ENCODE measurements around the gene ADAM12.
"Not testable (repeated sequence)": the region's sequence is repeated elsewhere in the genome, so short reads cannot be mapped to it uniquely, and the experiment has no call there.

Gene ADAM12

DNA sequence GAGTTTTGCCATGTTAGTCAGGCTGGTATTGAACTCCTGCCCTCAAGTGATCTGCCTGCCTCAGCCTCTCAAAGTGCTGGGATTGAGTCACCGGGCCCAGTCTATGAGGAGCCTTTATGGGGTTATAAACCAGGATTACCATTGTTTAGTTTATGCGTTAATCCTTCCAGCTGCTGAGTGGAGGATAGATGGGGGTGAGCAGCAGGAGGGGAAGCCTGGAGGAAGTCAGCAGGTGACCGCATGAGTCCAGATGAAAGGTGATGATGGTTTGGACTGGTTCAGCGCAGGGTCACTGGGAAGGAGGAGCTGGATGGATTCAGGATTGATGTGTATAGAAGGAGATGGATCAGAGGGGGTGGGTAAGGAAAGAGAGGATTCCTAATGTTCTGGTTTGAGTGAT lies 197.1 kb downstream of the ADAM12 start:
- no peak for DNase-seq (ENCODE audit: extremely low read depth in 1 of 2, low read depth in 1 of 2)

DNA sequence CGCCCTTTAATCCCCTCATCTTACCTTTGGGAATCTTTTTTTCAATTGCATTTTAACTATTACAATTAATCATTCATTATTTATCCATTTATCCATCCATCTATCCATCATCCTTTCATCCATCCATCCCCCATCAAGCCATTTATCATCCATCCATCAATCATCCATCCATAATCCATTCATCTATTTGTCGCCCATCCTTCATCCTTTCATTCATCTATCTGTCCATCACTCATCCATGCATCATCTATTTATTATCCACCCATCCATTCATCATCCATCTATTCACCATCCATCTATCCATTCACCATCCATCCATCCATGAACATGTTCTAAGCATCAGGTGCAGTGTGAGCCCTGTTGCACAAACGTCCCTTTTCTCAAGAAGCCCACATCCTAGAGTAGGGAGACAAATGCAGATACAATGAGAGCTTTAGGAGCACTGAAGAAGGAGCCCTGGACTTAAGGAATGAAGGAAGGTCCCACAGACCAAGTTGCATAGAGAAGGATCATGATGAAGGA lies 199.5 kb downstream of the ADAM12 start:
- DNase-seq (ENCODE audit: extremely low read depth in 1 of 2, low read depth in 1 of 2), result no peak

DNA sequence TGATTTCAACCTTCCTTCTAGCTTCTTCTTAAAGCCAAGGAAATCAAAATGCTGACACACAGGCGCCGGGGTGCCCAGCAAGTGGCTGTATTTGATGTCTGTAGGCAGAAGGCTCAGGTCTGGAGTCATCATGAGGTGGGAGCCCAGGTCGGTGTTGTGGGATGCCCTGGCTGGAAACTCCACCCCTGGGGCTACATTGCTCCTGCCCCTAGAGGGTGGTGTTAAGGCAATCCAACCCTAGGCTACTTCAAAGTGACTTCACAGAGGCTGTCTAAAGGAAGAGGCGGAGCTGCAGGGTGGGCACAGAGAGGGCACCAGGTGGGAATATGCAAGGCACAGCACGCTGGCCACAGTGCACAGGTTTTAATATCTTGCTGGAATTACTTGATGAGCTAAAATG lies 200.9 kb downstream of the ADAM12 start:
- DNase-seq (ENCODE audit: extremely low read depth in 1 of 2, low read depth in 1 of 2), result no peak

DNA sequence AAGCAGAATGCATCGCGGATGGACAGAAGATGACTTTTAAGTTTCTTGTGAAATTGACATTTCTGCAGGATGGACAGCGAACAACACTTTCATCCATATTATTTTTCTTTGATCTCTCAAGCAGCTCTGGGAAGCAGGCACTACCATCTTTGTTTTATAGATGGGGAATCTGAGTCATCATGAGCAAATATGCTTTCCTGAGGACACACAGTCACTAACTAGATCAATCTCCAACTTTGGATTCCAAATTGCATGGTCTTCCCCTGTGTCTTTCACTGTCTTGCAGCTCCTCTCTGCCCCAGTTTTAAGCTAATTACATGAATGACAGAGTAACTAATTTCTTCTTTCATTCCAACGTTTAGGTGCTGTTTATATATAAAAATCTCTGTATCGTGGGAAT lies 201.5 kb downstream of the ADAM12 start:
- no peak for DNase-seq (ENCODE audit: extremely low read depth in 1 of 2, low read depth in 1 of 2)

DNA sequence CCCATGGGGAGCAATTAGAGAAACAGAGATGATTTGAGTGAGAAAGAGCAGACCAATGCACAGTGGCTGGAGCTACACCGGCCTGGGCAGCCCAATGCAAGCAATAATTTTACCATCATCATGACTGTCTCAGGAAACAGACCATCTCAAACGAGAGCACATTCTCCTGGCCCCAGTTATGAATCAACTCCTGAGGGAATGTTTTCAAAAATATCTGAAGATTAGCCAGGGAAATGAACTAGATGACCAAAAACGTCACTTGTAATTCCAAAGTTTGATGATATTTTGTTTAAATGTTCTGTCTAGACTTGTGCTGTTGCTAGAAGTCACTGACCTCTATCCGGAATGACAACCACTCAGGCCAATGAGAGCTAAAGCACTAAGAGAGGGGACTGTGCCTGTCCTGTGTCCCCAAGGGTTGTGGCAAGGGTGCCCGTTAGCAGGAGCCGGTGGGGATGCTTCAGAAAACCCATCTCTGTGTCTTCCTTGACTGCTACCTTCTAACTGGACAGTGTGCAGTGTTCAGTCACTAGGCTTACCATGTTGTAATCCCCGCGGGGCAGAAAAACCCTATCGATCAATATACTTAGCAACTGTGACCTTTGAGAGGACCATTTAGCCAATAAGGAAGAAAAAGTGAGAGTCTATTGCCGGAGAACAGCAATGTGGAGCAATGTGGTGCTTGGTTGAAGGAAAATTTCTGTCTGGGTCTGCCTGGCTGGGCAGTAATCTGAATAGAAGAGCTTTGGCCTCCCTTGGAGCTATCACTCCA lies 202.4 kb downstream of the ADAM12 start:
- no peak for DNase-seq (ENCODE audit: extremely low read depth in 1 of 2, low read depth in 1 of 2)

DNA sequence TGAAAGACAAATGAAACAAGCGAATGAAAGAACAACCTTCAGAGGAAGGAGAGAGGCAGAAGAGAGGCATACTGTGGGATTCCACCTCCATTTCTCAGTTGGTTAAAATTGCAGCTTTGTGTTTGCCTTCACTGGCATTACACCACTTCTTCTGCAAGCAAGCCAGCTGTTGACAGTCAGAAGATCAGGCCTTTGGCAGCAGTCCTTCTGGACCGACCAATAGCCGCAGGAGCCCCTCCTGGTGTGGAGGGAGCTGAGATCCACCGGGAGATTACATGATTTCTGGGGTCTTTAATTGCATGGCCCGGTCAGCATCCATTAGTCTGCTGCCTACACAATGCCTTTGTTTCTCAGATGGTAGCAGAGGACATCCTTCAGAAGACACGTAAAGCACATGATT lies 206.7 kb downstream of the ADAM12 start:
- DNase-seq (ENCODE audit: extremely low read depth in 1 of 2, low read depth in 1 of 2), result no peak

DNA sequence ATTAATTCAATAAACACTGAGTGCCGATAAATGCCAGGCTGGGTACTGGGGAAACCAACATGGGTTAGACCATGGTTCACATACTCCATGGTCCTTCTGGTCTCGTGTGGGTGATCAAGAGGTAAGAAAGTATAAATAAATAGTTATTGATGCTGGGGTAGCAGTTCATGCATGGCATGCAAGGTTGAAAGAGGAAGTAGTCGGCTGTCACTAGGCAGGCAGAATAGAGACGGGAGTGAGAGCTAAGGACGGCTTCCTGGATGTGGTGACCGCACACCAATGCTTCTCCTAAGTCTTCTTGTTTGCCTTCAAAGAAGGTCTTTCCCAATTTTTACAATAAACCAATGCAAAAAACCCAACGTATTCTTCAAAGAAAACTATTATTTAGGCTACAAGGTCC lies 208.6 kb downstream of the ADAM12 start:
- DNase-seq (ENCODE audit: extremely low read depth in 1 of 2, low read depth in 1 of 2), result no peak

DNA sequence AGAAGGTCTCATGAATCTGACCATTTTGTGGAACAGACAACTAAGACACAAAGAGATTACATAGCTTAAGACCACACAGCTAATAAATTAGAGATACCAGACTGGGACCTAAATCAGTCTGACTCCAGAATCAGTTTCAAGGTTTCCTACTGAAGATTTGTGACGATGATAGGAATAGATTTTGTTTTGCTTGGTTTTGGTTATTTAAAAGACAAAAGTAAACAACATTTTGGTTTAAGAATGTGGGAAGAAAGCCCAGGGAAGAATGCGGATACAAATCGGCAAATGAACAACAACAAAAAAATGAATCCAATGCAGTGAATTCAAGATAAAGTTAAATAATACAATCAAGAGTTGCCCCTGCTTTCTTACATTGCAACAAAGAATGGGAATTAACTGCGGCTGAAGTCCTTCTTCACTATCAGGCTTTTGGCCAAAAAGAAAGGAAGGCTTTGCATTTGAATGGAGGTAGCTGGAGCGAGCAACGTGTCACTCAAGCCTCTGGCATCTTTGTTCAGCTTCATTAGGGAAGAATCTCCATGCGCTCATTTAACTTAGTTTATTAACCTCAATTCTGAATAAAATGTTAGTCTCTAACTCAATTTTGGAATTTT lies 210.8 kb downstream of the ADAM12 start:
- no peak for DNase-seq (ENCODE audit: extremely low read depth in 1 of 2, low read depth in 1 of 2)

DNA sequence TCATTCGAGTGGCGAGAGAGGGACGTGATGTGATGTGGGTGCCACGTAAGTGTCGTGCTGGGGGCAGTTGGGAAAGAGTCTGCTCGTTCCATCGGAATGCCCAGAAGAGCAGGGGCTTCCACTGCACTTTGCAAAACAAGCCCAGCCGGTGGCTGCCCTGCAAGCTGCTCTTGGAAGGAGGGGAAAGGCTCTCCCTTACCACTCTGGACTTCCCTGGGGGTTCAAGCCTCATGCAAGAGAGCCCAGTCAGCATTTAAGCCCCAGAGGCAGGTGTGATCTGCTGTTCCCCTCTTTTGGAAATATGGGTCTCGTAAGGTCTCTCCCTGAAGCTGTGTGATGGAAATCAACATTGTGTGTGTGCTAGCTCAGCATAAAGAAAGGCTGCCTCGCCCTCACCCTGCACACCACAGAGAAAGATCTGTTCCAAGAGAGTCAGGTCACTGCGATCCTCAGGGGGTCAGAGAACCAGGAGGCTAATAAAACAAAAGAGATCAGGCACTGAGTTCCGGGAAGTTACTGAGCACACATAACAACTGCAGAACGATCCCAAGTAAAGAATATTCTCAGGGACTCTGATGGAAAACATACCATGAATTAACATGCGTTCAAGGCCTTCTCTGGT lies 212.5 kb downstream of the ADAM12 start:
- DNase-seq (ENCODE audit: extremely low read depth in 1 of 2, low read depth in 1 of 2), result no peak

DNA sequence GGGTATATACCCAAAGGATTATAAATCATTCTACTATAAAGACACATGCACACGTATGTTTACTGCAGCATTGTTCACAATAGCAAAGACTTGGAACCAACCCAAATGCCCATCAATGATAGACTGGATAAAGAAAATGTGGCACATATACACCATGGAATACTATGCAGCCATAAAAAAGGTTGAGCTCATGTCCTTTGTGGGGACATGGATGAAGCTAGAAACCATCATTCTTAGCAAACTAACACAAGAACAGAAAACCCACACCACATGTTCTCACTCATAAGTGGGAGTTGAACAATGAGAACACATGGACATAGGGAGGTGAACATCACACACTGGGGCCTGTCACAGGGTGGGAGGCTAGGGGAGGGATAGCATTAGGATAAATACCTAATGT lies 215.5 kb downstream of the ADAM12 start:
- not testable (repeated sequence) for DNase-seq (ENCODE audit: extremely low read depth in 1 of 2, low read depth in 1 of 2)

DNA sequence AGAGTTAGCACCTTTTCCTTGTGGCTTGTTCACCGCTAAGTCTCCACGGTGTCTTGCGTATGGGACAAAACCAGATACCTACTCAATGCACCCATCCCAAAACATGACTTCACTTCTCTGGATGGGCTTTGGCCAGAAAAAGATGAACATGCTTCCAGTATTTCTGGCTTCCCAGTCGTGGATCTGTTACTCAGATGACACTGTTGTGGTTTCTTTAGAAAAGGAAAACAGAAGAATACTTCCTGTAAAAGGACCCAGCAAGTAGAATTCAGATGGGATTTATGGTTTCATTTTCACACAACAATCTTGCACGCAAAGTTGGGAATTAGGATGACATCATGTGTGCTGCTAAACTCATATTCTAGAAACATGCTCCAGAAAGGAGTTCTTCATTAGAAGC lies 216.7 kb downstream of the ADAM12 start:
- no peak for DNase-seq (ENCODE audit: extremely low read depth in 1 of 2, low read depth in 1 of 2)

DNA sequence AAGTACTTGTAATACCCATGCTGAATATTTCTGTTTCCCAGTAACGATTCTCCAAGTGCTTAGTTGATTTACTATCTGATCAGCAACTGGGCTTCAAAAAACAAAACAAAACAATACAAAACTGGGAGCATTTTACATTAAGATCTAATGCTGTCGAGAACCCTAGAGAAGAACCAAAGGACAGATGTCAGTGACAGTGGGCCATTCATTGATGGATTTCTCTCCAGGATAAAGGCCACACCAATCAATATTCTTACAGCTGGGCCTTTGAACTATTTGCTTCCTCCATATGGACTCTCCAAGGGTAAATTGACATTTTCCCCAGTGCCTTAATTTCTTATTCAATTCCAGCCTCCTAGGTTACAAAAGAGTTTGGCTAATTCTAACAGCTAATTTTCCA lies 217.5 kb downstream of the ADAM12 start:
- DNase-seq (ENCODE audit: extremely low read depth in 1 of 2, low read depth in 1 of 2), result no peak

DNA sequence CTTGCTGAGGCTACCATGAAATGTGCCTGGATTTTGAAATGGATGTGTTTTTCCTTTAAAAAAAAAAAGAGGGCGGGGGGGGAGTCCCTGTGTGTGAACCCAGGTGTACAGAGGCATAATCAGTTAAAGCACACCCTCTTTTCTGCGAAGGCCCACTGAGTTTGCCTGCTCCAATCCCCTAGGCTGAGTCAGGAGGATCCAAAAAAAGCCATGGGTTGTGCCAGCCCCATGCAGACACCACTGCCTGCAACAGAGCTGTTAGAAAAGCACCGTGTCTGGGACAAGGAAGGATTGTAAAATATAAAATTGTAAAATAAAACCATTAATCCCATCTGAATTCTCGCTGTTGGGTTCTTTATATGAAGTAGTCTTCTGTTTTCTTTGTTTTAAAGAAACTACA lies 217.9 kb downstream of the ADAM12 start:
- no peak for DNase-seq (ENCODE audit: extremely low read depth in 1 of 2, low read depth in 1 of 2)

DNA sequence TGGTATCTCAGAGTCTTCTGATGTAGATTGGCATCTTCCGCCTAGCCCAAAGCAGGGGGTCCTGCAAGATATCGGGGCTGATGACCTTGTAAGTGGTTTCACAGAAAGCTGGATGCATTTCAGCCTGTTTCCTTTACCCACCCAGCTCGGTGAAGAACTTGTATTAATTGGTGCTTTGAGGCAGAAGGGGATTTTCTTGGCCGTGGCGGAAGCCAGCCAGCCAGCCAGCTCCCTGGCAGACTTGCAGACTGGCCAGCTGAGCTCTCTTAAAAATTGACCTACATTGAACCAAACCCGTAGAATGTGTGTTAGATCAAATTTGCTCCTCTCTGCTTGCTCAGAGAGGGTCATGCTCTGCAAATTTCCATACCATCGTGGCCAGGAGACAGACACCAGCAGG lies 218.4 kb downstream of the ADAM12 start:
- no peak for DNase-seq (ENCODE audit: extremely low read depth in 1 of 2, low read depth in 1 of 2)

DNA sequence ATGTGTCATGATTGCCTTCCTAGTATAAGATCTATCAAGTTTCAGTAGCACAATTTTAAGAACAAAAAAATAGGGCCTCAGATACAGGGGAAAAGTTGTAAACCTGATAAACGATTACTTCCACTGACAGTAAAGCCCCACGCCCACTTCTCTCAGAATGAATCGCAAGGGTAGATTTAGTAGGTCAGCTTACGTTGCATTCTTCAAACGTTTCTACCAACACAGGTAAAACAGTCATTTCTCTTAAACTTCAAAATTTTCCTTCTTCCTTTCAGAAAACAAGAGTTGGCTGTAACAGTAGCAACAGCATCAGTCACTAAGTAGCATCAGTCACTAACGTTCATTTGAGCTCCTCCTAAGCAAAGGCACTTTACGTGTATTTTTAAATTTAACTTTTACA lies 221.5 kb downstream of the ADAM12 start:
- no peak for DNase-seq (ENCODE audit: extremely low read depth in 1 of 2, low read depth in 1 of 2)

DNA sequence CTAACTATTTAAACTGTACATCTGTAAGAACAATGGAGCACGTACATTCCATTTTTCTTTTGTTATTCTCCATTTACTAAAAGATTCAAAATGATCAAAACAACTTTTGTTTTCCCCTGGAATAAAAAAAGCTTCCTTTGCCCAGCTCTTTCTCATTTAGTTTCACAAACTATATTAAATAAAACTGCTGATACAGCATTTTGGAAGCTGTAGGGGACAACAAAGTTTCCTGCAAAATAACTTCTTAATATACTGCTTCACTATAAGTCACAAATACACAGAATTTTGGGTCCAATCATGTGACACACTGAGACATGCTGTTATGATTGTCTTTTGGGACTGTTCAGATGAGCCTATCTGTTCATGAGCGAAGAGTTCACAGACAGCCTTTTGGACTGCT lies 222.4 kb downstream of the ADAM12 start:
- DNase-seq (ENCODE audit: extremely low read depth in 1 of 2, low read depth in 1 of 2), result no peak

DNA sequence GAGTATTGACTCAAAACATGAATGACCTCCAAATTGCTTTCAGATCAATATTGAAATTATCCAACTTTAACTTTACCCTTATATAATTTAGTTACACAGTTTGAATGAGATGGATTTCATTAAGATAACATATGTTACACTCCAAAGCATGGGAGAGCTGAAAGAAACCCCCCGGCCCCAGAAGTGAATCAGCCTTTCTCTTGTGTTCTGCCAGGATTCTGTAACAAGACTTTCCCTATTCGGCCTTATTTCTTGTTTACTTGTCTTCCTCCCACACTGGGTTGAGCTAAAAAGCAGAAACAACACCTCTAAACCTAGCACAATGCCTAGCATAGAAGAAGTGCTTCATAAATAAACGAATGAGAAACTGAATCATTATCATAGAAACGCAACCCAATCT lies 224.8 kb downstream of the ADAM12 start:
- no peak for DNase-seq (ENCODE audit: extremely low read depth in 1 of 2, low read depth in 1 of 2)

DNA sequence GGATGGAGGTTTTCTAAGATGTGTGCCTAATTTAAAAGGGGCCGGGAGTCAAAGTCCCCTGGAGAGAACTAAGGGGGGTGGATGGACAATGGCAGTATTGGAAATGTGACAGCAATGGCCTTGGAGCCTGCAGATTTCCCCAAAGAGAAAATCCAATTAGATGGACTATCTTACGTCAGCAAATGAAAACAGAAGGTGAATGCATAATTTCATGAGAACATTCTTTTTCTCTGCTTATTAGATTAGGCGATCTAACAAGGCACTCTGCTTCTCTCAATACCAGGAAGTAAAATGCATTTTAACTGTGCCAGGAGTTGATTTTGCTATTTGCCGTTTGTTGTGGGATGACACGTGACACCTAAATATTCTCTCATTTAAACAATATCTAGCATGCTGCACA lies 226.6 kb downstream of the ADAM12 start:
- DNase-seq (ENCODE audit: extremely low read depth in 1 of 2, low read depth in 1 of 2), result no peak

DNA sequence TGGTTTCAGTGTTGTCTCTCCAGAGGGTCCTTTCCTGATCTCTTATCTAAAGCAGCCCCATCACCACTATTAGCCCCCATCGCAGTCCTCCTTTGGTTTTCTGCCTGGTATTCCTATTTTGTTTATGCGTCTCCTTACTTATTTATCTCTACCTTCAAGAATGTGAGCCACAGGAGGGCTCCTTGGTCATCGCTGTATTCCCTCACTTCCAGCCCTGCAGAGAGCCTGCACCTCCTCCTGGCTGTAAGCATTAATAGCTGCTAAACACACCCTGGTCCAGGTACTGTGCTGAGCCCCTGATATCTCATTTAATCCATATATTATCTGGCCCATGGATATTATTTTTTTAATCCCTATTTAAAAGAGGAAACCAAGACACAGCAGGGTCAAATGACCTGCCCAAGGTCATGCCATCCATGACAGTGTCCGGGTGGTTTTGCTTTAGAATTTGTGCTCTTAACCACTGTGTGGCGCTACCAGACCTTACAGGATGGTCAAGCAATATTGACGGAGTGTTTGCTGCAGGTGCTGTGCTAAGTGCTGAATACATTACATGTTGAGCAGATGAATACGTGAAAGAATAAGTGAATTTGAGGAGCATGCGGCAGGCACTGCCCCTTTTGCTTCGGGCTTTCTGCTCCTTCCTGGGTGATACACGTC lies 227.2 kb downstream of the ADAM12 start:
- DNase-seq (ENCODE audit: extremely low read depth in 1 of 2, low read depth in 1 of 2), result no peak

DNA sequence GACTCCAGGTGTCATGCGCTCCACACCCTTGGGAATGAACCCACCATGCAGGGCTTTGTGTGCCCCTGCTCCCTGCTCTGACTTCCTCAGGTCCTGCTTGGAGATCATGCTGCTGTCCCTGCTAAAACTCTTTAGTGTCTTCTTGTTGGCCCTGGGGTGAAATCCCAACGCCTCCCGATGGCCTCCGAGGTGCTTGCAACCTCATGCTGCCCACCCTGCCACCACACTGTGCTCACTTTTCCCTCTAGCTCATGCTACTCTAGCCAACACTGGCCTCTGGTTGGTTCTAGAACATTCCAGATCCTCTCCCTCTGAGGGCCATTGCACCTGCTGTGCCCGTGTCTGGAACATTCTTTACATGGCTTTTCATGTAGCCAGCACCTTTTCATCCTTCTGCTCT lies 227.7 kb downstream of the ADAM12 start:
- DNase-seq (ENCODE audit: extremely low read depth in 1 of 2, low read depth in 1 of 2), result no peak

DNA sequence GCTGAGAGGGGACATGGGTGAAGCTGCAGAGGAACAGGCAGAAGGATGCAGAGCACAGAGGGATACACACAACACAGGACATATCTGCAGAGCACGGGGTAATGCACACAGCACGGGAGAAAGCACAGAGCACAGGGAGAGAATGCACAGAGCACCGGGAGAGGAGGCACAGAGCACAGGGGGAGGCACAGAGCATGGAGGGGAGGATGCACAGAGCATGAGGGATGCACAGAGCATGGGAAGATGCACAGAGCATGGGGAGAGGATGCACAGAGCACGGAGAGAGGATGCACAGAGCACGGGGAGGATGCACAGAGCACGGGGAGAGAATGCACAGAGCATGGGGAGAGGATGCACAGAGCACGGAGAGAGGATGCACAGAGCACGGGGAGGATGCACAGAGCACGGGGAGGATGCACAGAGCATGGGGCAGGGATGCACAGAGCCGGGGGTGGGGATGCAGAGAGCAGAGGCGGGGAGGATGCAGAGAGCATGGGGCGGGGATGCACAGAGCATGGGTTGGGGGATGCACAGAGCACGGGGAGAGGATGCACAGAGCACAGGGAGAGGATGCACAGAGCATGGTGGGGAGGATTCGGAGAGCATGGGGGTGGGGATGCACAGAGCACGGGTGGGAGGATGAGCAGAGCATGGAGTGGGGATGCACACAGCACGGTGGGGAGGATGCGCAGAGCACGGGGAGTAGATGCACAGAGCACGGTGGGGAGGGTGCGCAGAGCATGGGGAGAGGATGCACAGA lies 230.0 kb downstream of the ADAM12 start:
- no peak for DNase-seq (ENCODE audit: extremely low read depth in 1 of 2, low read depth in 1 of 2)
